ENCODE measurements around the gene GLG1.
"Not testable (repeated sequence)": the region's sequence is repeated elsewhere in the genome, so short reads cannot be mapped to it uniquely, and the experiment has no call there.

GLG1 gene

DNA sequence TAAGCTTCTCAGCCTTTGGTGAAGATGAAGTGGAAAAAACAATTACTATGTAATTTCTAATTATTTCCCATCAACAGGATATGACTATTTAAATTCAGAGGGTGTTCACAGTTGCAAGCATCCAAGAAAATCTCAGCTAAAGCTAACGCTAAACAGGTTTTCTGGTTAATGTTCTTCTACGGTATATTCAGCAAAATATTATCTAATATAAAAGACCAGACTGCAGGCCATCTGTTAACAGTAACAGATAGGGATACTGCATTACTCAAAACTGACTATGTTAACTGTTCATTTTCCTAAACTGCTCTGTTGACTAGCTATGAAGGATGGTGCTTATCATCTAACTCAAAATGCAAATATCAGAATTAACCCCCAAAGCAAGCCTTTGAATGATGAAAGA, 32.8 kb downstream of the GLG1 start:
- no peak for DNase-seq

- no peak for DNase-seq
Measured at GRCh38 chr16:74573622-74574021, 33.3 kb downstream of the GLG1 start.

- no peak for DNase-seq
Measured at GRCh38 chr16:74570412-74571301, 36.3 kb downstream of the GLG1 start.

DNA sequence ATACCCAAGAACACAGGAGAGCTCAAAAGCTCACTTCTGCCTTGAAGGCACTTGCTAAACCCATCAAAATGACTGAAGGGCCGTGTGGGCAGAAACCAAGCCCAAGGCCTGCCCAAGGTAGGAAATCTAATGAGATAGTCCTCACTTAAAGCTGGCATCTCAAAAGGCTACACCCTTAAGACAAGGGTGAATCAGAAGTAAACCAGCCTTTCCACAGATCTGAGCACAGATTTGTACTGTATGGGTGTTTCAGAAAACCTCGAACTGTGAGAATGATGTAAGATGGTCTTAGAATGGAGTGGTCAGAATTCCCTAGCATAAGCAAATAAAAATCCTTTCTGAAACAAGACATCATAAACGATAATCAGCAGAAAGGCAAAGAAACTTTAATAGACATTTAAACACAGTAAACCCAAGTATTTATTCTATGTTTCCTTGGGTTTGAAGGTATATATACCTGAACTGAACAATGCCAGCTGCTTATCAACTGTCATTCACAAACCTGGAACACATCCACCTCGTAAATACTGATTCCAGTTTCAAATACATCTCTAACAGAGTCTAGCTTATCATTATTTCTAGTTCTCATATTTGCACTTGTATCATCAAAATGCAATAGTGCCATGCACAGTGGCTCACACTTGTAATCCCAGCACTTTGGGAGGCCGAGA, 37.8 kb downstream of the GLG1 start:
- no peak for DNase-seq

DNA sequence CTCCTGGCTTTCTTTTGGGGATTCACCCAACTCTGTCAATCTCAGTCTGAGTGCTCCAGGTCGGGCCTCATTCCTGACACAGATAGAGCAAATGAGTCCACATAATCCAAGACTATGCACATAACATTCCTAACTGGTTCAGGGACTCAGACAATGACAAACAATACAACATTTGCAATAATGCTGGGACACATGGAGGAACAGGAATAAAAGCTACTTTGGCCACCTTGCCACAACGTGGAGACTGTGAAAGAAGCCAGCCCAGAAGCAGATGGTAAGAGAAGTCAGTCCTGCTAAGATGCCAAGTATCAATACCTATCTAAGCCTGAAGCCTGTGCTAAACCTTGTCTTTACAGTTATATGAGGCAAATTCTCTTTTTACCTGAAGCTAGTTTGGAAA, 39.0 kb downstream of the GLG1 start:
- no peak for DNase-seq

DNA sequence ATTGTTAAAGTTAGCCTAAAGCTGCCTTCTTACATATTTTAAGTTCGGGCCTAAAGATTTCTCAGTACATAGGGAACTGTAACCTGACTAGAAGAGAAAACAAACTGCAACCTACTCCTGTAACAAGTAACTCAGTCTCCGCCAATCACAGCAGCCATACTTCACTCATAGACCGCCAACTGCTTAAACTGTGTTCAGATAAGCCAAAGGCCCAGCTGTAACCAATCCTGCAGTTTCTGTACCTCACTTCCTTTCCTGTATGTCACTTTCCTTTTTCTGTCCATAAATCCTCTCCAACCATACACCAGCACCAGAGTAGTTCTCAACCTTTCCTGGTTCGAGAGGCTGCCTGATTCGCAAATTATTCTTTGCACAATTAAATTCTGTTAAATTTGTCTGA, 41.5 kb downstream of the GLG1 start:
- DNase-seq = no peak

GRCh38 chr16:74564451-74564984, 42.4 kb downstream of the GLG1 start:
- no peak for DNase-seq

DNA sequence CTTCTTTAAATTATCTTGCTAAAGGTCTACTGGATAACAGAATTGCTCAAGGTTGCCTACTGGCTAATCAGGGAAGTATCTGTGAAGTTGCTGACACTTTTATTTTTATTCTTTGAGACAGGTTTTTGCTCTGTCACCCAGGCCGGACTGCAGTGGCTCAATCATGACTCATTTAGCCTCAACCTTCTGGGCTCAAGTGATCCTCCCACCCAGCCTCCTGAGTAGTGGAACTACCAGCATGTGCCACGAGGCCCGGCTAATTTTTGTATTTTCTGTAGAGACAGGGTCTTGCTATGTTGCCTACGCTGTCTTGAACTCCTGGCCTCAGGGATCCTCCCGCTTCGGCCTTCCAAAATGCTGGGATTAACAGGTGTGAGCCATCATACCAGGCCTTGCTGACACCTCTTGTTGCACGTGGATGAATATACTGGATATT, 43.1 kb downstream of the GLG1 start:
- peak; percentile 8 for DNase-seq

GRCh38 chr16:74562117-74562516, 44.8 kb downstream of the GLG1 start:
- no peak for DNase-seq

DNA sequence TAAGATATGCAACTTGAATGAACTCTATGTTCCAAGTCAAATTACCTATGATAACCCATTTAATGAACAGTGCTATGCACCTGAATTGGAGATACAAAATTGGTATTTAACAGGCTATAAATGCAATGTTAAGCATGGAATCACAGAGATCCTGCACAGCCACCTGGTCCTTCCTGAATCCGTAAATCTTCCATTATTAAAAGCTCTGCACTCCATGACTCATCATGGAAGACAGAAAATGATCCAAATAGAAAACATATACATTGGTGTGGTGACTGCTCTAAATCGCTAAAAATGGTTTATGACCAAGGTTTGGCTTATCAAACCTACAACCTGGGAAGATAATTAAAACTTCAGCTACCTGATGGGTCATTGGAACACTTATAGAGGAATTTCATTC, 45.3 kb downstream of the GLG1 start:
- no peak for DNase-seq

- no peak for DNase-seq
Measured at GRCh38 chr16:74560912-74561311, 46.0 kb downstream of the GLG1 start.

DNA sequence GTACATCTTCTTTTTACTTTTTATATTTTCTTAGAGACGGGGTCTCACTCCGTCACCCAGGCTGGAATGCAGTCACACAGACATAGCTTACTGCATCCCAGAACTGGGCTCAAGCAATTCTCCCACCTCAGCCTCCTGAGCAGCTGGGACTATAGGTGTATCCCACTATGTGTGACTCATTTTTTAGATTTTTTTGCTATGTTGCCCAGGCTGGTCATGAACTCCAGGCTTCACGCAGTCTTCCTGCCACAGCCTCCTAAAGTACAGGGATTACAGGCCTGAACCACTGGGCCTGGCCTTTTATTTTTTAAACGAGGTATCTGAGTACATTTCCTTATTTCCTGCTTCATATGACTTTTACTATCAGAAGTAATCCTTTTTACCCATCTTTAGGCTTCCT, 48.0 kb downstream of the GLG1 start:
- DNase-seq = no peak

GRCh38 chr16:74557275-74557674, 49.6 kb downstream of the GLG1 start:
- DNase-seq = no peak

- DNase-seq = no peak
Measured at GRCh38 chr16:74556375-74556922, 50.5 kb downstream of the GLG1 start.

DNA sequence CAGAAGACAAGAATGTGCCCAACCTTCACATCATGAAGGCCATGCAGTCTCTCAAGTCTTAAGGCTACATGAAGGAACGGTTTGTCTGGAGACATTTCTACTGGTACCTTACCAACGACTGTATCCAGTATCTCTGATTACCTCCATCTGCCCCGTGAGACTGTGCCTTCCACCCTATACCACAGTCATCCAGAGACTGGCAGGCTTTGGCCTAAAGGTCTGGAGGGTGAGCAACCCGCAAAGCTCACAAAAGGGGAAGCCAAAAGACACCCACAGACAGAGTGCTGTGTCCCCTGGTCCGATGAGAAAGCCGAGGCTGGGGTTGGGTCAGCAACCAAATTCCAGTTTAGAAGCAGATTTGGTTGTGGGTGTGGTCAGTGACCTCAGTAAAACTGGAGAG, 54.6 kb downstream of the GLG1 start:
- DNase-seq = not testable (repeated sequence)

DNA sequence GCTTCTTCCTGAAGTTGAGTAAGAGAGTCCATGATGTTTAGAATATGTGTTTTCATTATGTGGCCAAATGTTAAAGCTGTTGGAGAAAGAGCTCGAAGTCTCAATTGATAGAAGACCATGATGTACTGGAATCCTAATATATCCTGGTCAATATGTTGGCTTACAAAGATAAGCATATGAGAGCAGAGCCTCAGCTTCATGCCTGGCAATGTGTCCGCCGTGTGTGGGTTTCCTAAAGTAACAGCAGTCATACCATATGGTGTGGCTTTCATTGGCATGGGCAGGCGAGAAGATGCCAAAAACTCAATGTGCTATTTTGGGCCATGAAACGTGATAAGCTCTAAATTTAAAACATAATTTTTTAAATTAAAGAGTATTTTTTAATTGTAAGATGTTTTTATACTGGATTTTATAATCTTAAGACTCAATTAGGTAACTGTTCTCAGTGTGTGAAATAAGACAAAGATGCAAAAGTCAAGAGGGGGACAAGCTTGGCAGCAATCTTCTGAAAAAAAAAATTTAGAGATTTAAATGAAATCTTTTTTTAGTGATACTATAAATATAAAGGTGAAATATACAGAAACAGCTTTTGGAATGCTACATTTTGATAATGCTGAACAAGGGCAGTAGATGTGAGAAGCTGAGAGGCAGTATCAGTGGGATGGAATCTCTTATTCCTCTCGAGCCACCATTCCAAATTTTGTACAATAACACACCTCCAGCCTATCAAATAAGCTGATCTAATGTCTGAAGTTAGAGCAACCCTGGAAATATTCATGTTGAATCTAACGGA, 56.5 kb downstream of the GLG1 start:
- not testable (repeated sequence) for DNase-seq

GRCh38 chr16:74546112-74546511, 60.8 kb downstream of the GLG1 start:
- DNase-seq = not testable (repeated sequence)

- DNase-seq = not testable (repeated sequence)
Measured at GRCh38 chr16:74542911-74543578, 63.9 kb downstream of the GLG1 start.

DNA sequence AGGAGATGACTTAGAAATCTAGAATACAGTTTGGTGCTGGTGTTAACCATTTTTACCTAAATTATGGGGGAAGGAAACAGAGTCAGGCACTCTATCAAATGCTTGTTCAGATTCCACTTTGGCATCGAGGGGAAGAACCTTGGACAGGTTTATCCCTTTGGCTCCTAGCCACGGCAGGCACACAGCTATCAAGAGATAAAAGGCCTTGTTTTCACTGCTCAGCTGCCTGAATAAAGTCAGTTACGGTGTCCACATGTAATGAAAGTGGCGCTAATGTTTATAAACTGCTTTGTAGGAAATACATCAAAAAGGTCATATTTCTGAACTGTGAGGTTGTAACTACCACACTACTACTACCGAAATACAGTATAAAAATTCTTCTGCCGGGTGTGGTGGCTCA, 66.3 kb downstream of the GLG1 start:
- DNase-seq = not testable (repeated sequence)

DNA sequence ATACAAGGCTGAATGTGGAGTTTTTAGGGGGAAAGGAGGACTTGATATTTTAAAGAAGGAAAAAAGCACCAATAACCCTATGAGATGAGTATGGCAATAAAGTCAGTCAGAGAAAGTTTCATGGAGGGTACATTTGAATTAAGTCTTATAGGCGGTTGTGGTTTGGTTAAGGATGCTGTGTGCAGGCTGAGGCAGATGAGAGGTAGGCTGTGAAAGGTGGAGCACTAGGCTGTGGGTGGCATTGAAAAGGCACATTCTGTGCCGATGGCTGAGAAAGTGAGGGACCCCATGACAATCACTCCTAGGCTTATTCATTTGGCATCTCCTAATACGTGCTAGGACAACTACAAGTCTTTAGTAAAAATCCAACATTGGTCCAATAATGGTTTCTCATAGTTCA, 68.1 kb downstream of the GLG1 start:
- DNase-seq = not testable (repeated sequence)

GRCh38 chr16:74537746-74538145, 69.2 kb downstream of the GLG1 start:
- DNase-seq = not testable (repeated sequence)

- not testable (repeated sequence) for DNase-seq
Measured at GRCh38 chr16:74534650-74535049, 72.3 kb downstream of the GLG1 start.

All from CD4-positive, alpha-beta T cell treated with Interleukin-12 subunit alpha and Interleukin-12 subunit beta, for 1 hour (primary cell).